GM12878 (cell line): Measurements from ENCODE around the gene C21orf58. TPM values are rescaled to one million over a fixed set of nuclear protein-coding genes. Genes with fewer than 3 reads are reported as not detected.

ENCODE experiments used
- ATAC-seq: fragments of 200-7000 bp; cut with Tn5 transposase; 3 replicates; pipeline ENCODE4 v1.9.1; 2020; ENCODE audit warnings: mild to moderate bottlenecking, moderate library complexity
- BruUV-seq: library from RNA; stranded (reverse); fragments of 400-500 nt; replicated peaks from 2 replicates; lab custom pipeline; 2021; lab: Mats Ljungman, UMichigan
- CTCF ChIA-PET: fragments of 300-600 bp; sonication (Branson Sonifier 250); formaldehyde crosslinking; extraction: SDS; loops from one replicate; lab custom pipeline; 2021; ENCODE audit warnings: inconsistent platforms; lab: Yijun Ruan, JAX
- POLR2A ChIA-PET: fragments of 350-600 bp; formaldehyde crosslinking; extraction: SDS; loops from one replicate; lab custom pipeline; 2021; ENCODE audit warnings: inconsistent platforms; lab: Charles Lee
- RAD21 ChIA-PET: fragments of 300-600 bp; sonication (Branson Sonifier 250); formaldehyde crosslinking; loops from one replicate; lab custom pipeline; 2023; ENCODE audit warnings: antibody characterized with exemption; ENCODE audit not compliant: unreplicated experiment; lab: Charles Lee
- SMC1A ChIA-PET: fragments of 300-600 bp; sonication (Branson Sonifier 250); formaldehyde crosslinking; loops from one replicate; lab custom pipeline; 2023; ENCODE audit not compliant: unreplicated experiment, uncharacterized antibody; lab: Charles Lee
- DNase-seq: peaks from one replicate; pipeline ENCODE4 v3.0.0-alpha.2; 2011; ENCODE audit warnings: low read depth, low spot score
- FAIRE-seq: peaks from 3 replicates; lab custom pipeline; 2011; peaks lifted over from hg19 to GRCh38; lab: Jason Lieb, UNC
- H2AFZ ChIP-seq: 2 replicates; pipeline ENCODE4 v1.6.0; 2011; ENCODE audit warnings: low read depth, low read length, control low read depth; ENCODE audit not compliant: control insufficient read depth
- H3K27ac ChIP-seq: 2 replicates; pipeline ENCODE4 v1.5.1; 2011; ENCODE audit warnings: control low read depth; ENCODE audit not compliant: control insufficient read depth, insufficient read depth
- H3K27me3 ChIP-seq, 2 experiments: replicated peaks in 1 of 2; 2 replicates each; pipeline versions ENCODE4 v1.6.0 to v1.6.1; 2011; ENCODE audit warnings: low read length in 1 of 2; ENCODE audit not compliant: control insufficient read depth in 2 of 2, insufficient read depth in 2 of 2
- H3K36me3 ChIP-seq, 2 experiments: 2 replicates each; pipeline ENCODE4 v1.5.1; 2011; ENCODE audit warnings: low read length in 1 of 2; ENCODE audit not compliant: control insufficient read depth in 2 of 2, insufficient read depth in 2 of 2
- H3K4me1 ChIP-seq: 2 replicates; pipeline ENCODE4 v1.6.1; 2011; ENCODE audit warnings: mild to moderate bottlenecking, low read length, moderate library complexity, mixed read lengths; ENCODE audit not compliant: control insufficient read depth, insufficient read depth
- H3K4me2 ChIP-seq: 2 replicates; pipeline ENCODE4 v1.6.0; 2011; ENCODE audit warnings: control low read depth; ENCODE audit not compliant: control insufficient read depth, insufficient read depth
- H3K4me3 ChIP-seq: fragments of 200-600 bp; sonication (generic); 2 replicates; pipeline ENCODE4 v1.5.1; 2016
- H3K79me2 ChIP-seq: 2 replicates; pipeline ENCODE4 v1.6.0; 2011; ENCODE audit warnings: low read length; ENCODE audit not compliant: control insufficient read depth, insufficient read depth
- H3K9ac ChIP-seq: 2 replicates; pipeline ENCODE4 v1.8.0; 2011; ENCODE audit warnings: low read length, control low read depth, mixed read lengths; ENCODE audit not compliant: control insufficient read depth, insufficient read depth
- H3K9me3 ChIP-seq: replicated peaks from 3 replicates; pipeline ENCODE4 v1.5.1; 2011; ENCODE audit warnings: mild to moderate bottlenecking, low read length; ENCODE audit not compliant: control insufficient read depth, insufficient read depth
- H4K20me1 ChIP-seq: 2 replicates; pipeline ENCODE4 v1.6.0; 2011; ENCODE audit not compliant: control insufficient read depth, insufficient read depth
- EGR1 ChIP-seq, 2 experiments: IDR thresholded peaks; 1 replicate in 1 of 2; 2 replicates in 1 of 2; pipeline ENCODE4 v1.6.1; 2011 to 2012; ENCODE audit warnings: low read depth in 2 of 2, low read length in 2 of 2, borderline replicate concordance in 1 of 2, mild to moderate bottlenecking in 1 of 2, moderate library complexity in 1 of 2
- JUND ChIP-seq: IDR thresholded peaks from 2 replicates; pipeline ENCODE4 v1.6.1; 2012; ENCODE audit warnings: low read depth, mild to moderate bottlenecking, low read length, improper control_type of control experiment, moderate library complexity
- RCOR1 ChIP-seq: conservative IDR thresholded peaks from 2 replicates; pipeline ENCODE4 v1.6.1; 2012; ENCODE audit warnings: low read depth, low read length, improper control_type of control experiment
- WGBS: methylation state at CpG from one replicate; pipeline ENCODE4 v1.1.6; 2016; ENCODE audit warnings: low lambda C conversion rate; ENCODE audit not compliant: insufficient replicate concordance, insufficient coverage; ENCODE audit errors: missing lambda C conversion rate; 5-methylcytosine and 5-hydroxymethylcytosine counted together
- in situ Hi-C: fragments of 300-500 bp; cut with MboI; formaldehyde crosslinking; loops from 9 replicates; pipeline ENCODE4 v1.14.3; 2018; ENCODE audit warnings: mixed read lengths
- intact Hi-C: fragments of 100-400 bp; cut with micrococcal nuclease; formaldehyde crosslinking; loops from one replicate; pipeline ENCODE4 v1.14.2; 2022; ENCODE audit not compliant: unreplicated experiment
- polyA plus RNA-seq, 11 experiments: library from polyadenylated mRNA; depleted of rRNA in 4 of 11; unstranded in 6 of 11; stranded (reverse) in 5 of 11; fragments of >200 nt; fragmentation: Nextera tagmentation in 4 of 11; fragmentation: Illumina TruSeq in 1 of 11; extraction: Ambion mirVana in 4 of 11; extraction: Trizol in 1 of 11; gene quantifications; 1 replicate in 1 of 11; 2 replicates in 10 of 11; pipeline versions ENCODE4 v1.2.1 to v1.2.3, GENCODE V29; 2011 to 2016; ENCODE audit warnings: inconsistent platforms in 2 of 11, missing spikeins in 2 of 11, low read depth in 1 of 11
- total RNA-seq, 4 experiments: library from RNA; depleted of rRNA in 3 of 4; stranded (reverse); fragments of >200 nt in 3 of 4; fragmentation: Illumina TruSeq in 1 of 4; extraction: Trizol in 1 of 4; gene quantifications; 2 replicates each; pipeline versions ENCODE4 v1.2.1 to v1.2.3, GENCODE V29; 2013 to 2021
- TF ChIP-seq, protein P1 (sequence below): fragments of 450-650 bp; IDR thresholded peaks from 2 replicates; pipeline ENCODE4 v1.6.1; 2017; ENCODE audit warnings: antibody characterized with exemption, mild to moderate bottlenecking, moderate library complexity
- TF ChIP-seq, protein P2 (sequence below): fragments of 450-650 bp; IDR thresholded peaks from 2 replicates; pipeline ENCODE4 v1.6.1; 2016; ENCODE audit warnings: mild to moderate bottlenecking, moderate library complexity, borderline replicate concordance
- TF ChIP-seq, protein P3 (sequence below): fragments of 450-650 bp; IDR thresholded peaks from 2 replicates; pipeline ENCODE4 v1.6.1; 2017; ENCODE audit warnings: mild to moderate bottlenecking
- TF ChIP-seq, protein P4 (sequence below): fragments of 450-650 bp; formaldehyde crosslinking; IDR thresholded peaks from 2 replicates; pipeline ENCODE4 v1.4.0; 2020; ENCODE audit warnings: mild to moderate bottlenecking, moderate library complexity

The C21orf58 gene
- total and polyA plus RNA-seq, 10 of the 15 experiments (the other 5 are each of a cell fraction or from before 2014, with no cell fraction given): 1.1 to 22.3 (median 11.8) TPM

DNA sequence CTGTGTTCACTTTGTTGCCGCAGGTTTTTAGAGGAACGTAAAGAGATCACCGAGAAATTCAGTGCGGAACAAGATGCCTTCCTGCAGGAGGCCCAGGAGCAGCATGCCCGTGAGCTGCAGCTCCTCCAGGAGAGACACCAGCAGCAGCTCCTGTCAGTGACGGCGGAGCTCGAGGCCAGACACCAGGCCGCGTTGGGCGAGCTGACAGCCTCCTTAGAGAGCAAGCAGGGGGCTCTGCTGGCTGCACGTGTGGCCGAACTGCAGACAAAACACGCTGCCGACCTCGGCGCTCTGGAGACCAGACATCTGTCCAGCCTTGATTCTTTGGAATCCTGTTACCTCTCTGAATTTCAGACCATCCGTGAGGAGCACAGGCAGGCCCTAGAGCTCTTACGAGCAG lies 42.9 kb upstream of the C21orf58 start (continued):
- TF ChIP-seq, protein P1, sequence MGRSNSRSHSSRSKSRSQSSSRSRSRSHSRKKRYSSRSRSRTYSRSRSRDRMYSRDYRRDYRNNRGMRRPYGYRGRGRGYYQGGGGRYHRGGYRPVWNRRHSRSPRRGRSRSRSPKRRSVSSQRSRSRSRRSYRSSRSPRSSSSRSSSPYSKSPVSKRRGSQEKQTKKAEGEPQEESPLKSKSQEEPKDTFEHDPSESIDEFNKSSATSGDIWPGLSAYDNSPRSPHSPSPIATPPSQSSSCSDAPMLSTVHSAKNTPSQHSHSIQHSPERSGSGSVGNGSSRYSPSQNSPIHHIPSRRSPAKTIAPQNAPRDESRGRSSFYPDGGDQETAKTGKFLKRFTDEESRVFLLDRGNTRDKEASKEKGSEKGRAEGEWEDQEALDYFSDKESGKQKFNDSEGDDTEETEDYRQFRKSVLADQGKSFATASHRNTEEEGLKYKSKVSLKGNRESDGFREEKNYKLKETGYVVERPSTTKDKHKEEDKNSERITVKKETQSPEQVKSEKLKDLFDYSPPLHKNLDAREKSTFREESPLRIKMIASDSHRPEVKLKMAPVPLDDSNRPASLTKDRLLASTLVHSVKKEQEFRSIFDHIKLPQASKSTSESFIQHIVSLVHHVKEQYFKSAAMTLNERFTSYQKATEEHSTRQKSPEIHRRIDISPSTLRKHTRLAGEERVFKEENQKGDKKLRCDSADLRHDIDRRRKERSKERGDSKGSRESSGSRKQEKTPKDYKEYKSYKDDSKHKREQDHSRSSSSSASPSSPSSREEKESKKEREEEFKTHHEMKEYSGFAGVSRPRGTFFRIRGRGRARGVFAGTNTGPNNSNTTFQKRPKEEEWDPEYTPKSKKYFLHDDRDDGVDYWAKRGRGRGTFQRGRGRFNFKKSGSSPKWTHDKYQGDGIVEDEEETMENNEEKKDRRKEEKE: no peak

DNA sequence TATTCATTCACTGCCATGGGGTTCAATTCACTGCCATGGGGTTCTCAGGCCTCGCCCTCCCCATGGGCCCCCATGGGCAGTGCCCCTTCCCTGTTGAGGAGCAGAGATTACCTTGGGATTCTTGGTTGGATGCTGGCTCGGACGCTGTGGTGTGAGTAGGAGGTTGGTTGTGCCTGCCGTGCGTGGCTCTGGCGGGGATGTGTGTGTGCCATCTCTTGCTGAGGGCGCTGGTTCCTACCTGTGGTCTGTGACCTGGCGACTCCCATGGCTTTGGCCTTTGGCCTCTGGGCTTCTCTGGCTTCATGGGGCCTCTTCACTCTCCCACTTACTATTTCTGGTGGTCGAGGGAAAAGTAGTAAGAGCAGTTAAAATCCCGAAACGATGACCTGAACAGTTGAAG lies 42.4 kb upstream of the C21orf58 start:
- H3K27me3 ChIP-seq: no peaks in the 10 kb centered on the region
- ChIA-PET CTCF (interaction anchor here (1.0 kb wide), 1 partner anchor 40 kb away, joined by 3 read pairs; a partner anchor contains a TSS), SMC1A (no interaction called here), POLR2A (no interaction called here), RAD21 (no interaction called here)
- no peak overlapping the region for H3K9ac ChIP-seq
- no peak for FAIRE-seq
- H2AFZ ChIP-seq: no peak overlapping the region
- peaks cover 16 to 25% of the 10 kb centered on the region in 2 experiments for H3K36me3 ChIP-seq
- peaks cover 24% of the 10 kb centered on the region for H3K4me1 ChIP-seq
- H4K20me1 ChIP-seq: no peaks in the 10 kb centered on the region
- intact Hi-C loops: no loop called here
- no peak overlapping the region for H3K4me2 ChIP-seq
- no peak overlapping the region for H3K4me3 ChIP-seq
- H3K27ac ChIP-seq: no peak overlapping the region
- in situ Hi-C loops: no loop called here
- ATAC-seq: no peak
- no peaks in the 10 kb centered on the region for H3K9me3 ChIP-seq
- peaks cover 14% of the 10 kb centered on the region for H3K79me2 ChIP-seq
- WGBS: 98% methylated on average over 11 of the region's 11 CpGs
- BruUV-seq: no TSS peak
- DNase-seq: no peak
- TF ChIP-seq, protein P2, sequence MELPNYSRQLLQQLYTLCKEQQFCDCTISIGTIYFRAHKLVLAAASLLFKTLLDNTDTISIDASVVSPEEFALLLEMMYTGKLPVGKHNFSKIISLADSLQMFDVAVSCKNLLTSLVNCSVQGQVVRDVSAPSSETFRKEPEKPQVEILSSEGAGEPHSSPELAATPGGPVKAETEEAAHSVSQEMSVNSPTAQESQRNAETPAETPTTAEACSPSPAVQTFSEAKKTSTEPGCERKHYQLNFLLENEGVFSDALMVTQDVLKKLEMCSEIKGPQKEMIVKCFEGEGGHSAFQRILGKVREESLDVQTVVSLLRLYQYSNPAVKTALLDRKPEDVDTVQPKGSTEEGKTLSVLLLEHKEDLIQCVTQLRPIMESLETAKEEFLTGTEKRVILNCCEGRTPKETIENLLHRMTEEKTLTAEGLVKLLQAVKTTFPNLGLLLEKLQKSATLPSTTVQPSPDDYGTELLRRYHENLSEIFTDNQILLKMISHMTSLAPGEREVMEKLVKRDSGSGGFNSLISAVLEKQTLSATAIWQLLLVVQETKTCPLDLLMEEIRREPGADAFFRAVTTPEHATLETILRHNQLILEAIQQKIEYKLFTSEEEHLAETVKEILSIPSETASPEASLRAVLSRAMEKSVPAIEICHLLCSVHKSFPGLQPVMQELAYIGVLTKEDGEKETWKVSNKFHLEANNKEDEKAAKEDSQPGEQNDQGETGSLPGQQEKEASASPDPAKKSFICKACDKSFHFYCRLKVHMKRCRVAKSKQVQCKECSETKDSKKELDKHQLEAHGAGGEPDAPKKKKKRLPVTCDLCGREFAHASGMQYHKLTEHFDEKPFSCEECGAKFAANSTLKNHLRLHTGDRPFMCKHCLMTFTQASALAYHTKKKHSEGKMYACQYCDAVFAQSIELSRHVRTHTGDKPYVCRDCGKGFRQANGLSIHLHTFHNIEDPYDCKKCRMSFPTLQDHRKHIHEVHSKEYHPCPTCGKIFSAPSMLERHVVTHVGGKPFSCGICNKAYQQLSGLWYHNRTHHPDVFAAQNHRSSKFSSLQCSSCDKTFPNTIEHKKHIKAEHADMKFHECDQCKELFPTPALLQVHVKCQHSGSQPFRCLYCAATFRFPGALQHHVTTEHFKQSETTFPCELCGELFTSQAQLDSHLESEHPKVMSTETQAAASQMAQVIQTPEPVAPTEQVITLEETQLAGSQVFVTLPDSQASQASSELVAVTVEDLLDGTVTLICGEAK: no peak
- TF ChIP-seq RCOR1 (no peak), JUND (no peak), EGR1 (IDR thresholded peaks at IDR 0.05; ENCODE audit: borderline replicate concordance in 1 of 2, low read depth in 2 of 2, low read length in 2 of 2) (no peak)
- TF ChIP-seq, protein P3, sequence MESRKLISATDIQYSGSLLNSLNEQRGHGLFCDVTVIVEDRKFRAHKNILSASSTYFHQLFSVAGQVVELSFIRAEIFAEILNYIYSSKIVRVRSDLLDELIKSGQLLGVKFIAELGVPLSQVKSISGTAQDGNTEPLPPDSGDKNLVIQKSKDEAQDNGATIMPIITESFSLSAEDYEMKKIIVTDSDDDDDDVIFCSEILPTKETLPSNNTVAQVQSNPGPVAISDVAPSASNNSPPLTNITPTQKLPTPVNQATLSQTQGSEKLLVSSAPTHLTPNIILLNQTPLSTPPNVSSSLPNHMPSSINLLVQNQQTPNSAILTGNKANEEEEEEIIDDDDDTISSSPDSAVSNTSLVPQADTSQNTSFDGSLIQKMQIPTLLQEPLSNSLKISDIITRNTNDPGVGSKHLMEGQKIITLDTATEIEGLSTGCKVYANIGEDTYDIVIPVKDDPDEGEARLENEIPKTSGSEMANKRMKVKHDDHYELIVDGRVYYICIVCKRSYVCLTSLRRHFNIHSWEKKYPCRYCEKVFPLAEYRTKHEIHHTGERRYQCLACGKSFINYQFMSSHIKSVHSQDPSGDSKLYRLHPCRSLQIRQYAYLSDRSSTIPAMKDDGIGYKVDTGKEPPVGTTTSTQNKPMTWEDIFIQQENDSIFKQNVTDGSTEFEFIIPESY: no peak
- TF ChIP-seq, protein P4, sequence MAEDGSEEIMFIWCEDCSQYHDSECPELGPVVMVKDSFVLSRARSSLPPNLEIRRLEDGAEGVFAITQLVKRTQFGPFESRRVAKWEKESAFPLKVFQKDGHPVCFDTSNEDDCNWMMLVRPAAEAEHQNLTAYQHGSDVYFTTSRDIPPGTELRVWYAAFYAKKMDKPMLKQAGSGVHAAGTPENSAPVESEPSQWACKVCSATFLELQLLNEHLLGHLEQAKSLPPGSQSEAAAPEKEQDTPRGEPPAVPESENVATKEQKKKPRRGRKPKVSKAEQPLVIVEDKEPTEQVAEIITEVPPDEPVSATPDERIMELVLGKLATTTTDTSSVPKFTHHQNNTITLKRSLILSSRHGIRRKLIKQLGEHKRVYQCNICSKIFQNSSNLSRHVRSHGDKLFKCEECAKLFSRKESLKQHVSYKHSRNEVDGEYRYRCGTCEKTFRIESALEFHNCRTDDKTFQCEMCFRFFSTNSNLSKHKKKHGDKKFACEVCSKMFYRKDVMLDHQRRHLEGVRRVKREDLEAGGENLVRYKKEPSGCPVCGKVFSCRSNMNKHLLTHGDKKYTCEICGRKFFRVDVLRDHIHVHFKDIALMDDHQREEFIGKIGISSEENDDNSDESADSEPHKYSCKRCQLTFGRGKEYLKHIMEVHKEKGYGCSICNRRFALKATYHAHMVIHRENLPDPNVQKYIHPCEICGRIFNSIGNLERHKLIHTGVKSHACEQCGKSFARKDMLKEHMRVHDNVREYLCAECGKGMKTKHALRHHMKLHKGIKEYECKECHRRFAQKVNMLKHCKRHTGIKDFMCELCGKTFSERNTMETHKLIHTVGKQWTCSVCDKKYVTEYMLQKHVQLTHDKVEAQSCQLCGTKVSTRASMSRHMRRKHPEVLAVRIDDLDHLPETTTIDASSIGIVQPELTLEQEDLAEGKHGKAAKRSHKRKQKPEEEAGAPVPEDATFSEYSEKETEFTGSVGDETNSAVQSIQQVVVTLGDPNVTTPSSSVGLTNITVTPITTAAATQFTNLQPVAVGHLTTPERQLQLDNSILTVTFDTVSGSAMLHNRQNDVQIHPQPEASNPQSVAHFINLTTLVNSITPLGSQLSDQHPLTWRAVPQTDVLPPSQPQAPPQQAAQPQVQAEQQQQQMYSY (CRISPR knock-in tag): no peak
